GM03348 (cell line): Measurements from ENCODE around the gene COG1.

ENCODE experiments used
- DNase-seq: peaks from one replicate; pipeline ENCODE4 v3.0.0; 2012; ENCODE audit warnings: low spot score

Gene COG1

DNA sequence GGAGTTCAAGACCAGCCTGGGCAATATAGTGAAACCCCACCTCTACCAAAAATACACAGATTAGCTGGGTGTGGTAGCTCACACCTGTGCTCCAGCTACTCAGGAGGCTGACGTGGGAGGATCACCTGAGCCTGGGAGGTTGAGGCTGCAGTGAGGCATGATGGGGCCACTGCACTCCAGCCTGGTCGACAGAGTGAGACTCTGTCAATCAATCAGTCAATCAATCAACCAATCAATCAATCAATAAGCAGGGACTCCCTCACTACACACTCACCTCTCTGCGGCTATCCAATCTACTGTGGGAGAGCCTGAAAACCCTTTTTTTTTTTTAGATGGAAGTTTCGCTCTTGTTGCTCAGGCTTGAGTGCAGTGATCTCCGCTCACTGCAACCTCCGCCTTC is 37.2 kb downstream of the COG1 start:
- no peak for DNase-seq

- DNase-seq, result peak; percentile 38
These were observed 38.5 kb downstream of the COG1 start for GRCh38 chr17:73231395-73231794.

- DNase-seq, result peak; percentile 99
These were observed 39.2 kb downstream of the COG1 start for GRCh38 chr17:73231841-73232586.

- peak; percentile 66 for DNase-seq
These were observed 39.9 kb downstream of the COG1 start for GRCh38 chr17:73232587-73233373.

- no peak for DNase-seq
These were observed 41.9 kb downstream of the COG1 start for GRCh38 chr17:73234736-73235135.

- DNase-seq, result no peak
These were observed 44.9 kb downstream of the COG1 start for GRCh38 chr17:73237714-73238113.

- DNase-seq, result no peak
These were observed 47.7 kb downstream of the COG1 start for GRCh38 chr17:73240561-73240960.

DNA sequence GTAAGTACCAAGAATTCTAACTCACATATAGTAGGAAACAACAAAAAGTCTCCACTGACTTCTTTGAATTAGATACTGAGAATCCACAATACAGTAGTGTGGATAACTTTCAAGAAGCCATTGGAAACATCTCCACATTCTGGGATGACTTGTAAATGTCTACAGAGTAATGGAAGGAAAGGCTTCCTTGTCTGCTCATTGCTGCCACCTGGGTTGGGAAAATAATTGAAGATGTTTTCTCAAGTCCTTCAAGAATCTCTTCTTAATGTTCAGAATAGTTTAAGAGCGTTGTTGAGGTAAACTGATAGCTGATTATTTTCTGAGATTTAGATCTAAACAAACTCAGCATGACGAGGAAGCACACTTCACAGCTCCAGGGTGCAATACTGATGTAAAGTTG is 54.9 kb downstream of the COG1 start:
- DNase-seq, result no peak

DNA sequence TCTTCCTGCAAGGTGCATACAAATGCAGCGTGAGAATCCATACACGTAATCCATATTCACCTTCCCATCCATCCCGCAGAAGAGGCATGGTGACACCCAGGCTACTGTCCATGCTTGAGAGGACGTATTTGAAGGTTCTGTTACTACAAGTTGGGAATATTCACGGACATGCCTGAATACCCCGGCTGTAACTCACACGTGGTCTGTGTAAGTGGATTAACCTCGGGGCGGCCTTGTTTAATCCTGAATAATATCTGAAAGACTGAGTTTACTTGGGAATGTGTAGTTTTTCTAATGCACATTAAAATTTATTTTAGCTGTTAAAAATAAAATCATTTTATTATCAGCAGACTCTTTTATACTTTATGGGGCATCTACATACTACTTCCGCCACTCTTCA is 55.7 kb downstream of the COG1 start:
- DNase-seq, result no peak

GRCh38 chr17:73249700-73250099 is 56.8 kb downstream of the COG1 start:
- no peak for DNase-seq

DNA sequence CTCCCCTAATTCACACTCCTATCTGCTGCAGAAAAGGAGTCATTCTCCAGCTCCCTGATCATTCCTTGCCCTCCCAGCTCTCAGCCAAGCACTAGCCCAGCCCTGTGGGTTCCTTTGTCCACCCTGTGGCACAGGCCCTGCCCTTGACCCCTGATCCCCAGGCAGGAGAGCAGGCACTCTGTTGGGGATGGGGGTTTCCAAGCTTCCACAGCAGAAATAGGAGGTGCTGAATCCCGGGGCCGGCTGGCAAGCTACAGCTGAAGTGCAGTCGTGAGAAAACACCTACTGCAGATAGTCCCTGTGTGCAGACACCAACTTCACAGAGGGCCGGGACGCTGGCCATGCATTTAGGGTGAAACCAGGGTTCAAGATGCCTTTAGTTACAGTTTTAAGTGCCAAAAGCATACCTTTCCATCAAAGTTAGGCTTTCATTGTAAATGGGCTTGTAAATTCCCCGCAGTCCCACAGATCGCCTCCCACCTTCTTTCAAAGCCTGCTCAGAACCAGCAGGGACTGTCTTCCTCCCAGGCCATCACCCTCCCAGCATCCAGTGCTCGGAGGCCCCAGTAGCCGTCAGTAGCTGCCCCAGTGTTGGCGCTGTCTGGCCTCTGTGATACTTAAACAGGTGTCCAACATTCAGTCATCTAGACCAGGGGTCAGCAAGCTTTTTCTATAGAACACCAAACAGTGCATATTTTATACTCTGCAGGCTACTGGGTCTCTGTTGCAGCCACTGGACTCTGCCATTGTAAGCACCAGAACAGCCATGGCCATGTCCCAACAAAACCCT is 58.2 kb downstream of the COG1 start:
- no peak for DNase-seq

- DNase-seq, result no peak
These were observed 59.0 kb downstream of the COG1 start for GRCh38 chr17:73251871-73252270.

DNA sequence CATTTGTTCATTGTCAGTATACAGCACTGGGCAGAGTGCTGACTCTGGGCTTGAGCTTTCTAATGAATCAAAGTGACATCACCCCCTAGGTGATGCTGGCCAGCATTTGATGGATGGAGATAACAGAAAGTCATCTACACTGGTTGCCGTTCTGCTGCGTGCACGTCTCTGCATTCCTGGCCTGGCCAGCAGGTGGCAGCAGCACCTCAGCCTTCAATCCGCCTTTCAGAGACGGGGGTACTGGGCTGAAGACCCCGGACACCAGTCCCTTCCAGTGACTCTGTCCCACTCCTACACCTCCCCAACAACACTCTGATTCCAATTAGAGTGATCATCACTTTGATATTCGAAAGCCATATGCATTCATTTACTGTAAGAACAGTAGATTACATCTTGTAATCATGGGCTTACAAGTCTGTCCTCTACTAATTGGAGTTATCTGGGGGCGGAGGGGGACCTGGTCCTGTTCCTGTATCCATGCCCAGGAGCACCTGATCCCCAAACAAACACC is 62.9 kb downstream of the COG1 start:
- peak; percentile 78 for DNase-seq

DNA sequence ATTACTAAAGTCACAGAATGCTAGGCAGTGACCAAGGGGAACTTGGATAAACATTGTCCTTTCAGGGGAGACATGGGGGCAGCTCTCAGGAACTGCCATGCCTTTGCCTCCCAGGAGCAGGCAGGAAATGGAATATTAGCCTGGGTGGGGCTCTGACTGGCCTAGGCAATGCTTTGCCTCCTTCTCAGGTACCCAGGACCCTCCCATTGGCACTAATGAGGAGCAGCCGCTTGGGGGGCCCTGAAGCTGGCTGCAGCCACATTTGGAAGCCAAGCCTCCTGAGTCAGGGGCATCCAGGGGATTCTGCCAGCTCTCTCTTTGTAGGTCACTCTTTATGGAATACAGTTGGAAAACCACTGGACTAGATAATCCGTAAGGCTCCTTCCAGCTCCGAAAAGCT is 63.4 kb downstream of the COG1 start:
- DNase-seq, result no peak

- no peak for DNase-seq
These were observed 64.7 kb downstream of the COG1 start for GRCh38 chr17:73257516-73257915.
